ENCODE measurements around the gene SLC2A4RG. TPM values are rescaled to one million over a fixed set of nuclear protein-coding genes. Genes with fewer than 3 reads are reported as not detected.

The SLC2A4RG gene
- total RNA-seq, 4 donors from 2014 or later: 36.5 to 98.7 (median 59.9) TPM

- Histone ChIP-seq H3K27me3 (no peaks in the 10 kb centered on the region), H3K4me3 (no peak overlapping the region), H3K9me3 (no peaks in the 10 kb centered on the region), H3K4me1 (peaks cover 0 to 26% (median 19%) of the 10 kb centered on the region in 3 donors), H3K36me3 (peaks cover 0 to 53% of the 10 kb centered on the region in 2 donors), H3K27ac (no peak overlapping the region)
- 79% methylated on average over 8 of the region's 25 CpGs; no CpG with 5 or more reads in 1 of the 2 donors for WGBS, 2 donors (ENCODE audit: low coverage in 1 of 2)
- TF ChIP-seq POLR2A (IDR thresholded peaks at IDR 0.05) (no peak), CTCF (IDR thresholded peaks at IDR 0.05) (no peak), EP300 (IDR thresholded peaks at IDR 0.05) (no peak), POLR2AphosphoS5 (IDR thresholded peaks at IDR 0.05) (no peak)
- ATAC-seq: no peak
These were observed 5.2 kb upstream of the SLC2A4RG start for GRCh38 chr20:63734111-63734945.

GRCh38 chr20:63734946-63735858 is 4.4 kb upstream of the SLC2A4RG start:
- no peaks in the 10 kb centered on the region for H3K27me3 ChIP-seq
- H3K9me3 ChIP-seq: no peaks in the 10 kb centered on the region
- H3K4me1 ChIP-seq: peaks cover 0 to 27% (median 19%) of the 10 kb centered on the region in 3 donors
- no CpG with 5 or more reads among the region's 48 CpGs for WGBS, 2 donors (ENCODE audit: low coverage in 1 of 2)
- no peak for TF ChIP-seq EP300 (IDR thresholded peaks at IDR 0.05)
- TF ChIP-seq CTCF (IDR thresholded peaks at IDR 0.05): no peak
- no peak for TF ChIP-seq POLR2A (IDR thresholded peaks at IDR 0.05)
- TF ChIP-seq POLR2AphosphoS5 (IDR thresholded peaks at IDR 0.05): no peak
- no peak overlapping the region for H3K4me3 ChIP-seq
- no peak overlapping the region for H3K27ac ChIP-seq
- no peak for ATAC-seq
- H3K36me3 ChIP-seq: peaks cover 0 to 44% of the 10 kb centered on the region in 2 donors

- 89 to 100% methylated on average over 1 to 3 of the region's 31 CpGs for WGBS, 2 donors (ENCODE audit: low coverage in 1 of 2)
- Histone ChIP-seq H3K27me3 (no peaks in the 10 kb centered on the region), H3K4me3 (peak within 1 kb of the TSS in 1 of 2 donors; percentile 82), H3K36me3 (peaks cover 0 to 38% of the 10 kb centered on the region in 2 donors), H3K9me3 (no peaks in the 10 kb centered on the region), H3K27ac (peak within 1 kb of the TSS in 1 of 4 donors; percentile 14), H3K4me1 (peaks cover 0 to 36% (median 21%) of the 10 kb centered on the region in 3 donors)
- no peak for ATAC-seq
- TF ChIP-seq EP300 (IDR thresholded peaks at IDR 0.05) (no peak), CTCF (IDR thresholded peaks at IDR 0.05) (no peak), POLR2AphosphoS5 (IDR thresholded peaks at IDR 0.05) (no peak), POLR2A (IDR thresholded peaks at IDR 0.05) (no peak)
These were observed 3.5 kb upstream of the SLC2A4RG start, which contains the start of gene LIME1 for GRCh38 chr20:63735859-63736718. TSS of gene LIME1 (plus strand) at chr20:63736664. CDS start at chr20:63737550, 886 bp downstream.

GRCh38 chr20:63736893-63737694 is 2.5 kb upstream of the SLC2A4RG start:
- Histone ChIP-seq H3K4me1 (peaks cover 0 to 46% (median 31%) of the 10 kb centered on the region in 3 donors), H3K27me3 (no peaks in the 10 kb centered on the region), H3K4me3 (peak overlapping the region in 1 of 2 donors; percentile 82), H3K27ac (peak overlapping the region in 1 of 4 donors; percentile 14), H3K36me3 (peaks cover 0 to 47% of the 10 kb centered on the region in 2 donors), H3K9me3 (no peaks in the 10 kb centered on the region)
- TF ChIP-seq POLR2A (IDR thresholded peaks at IDR 0.05) (no peak), EP300 (IDR thresholded peaks at IDR 0.05) (no peak), POLR2AphosphoS5 (IDR thresholded peaks at IDR 0.05) (no peak), CTCF (IDR thresholded peaks at IDR 0.05) (no peak)
- no CpG with 5 or more reads among the region's 30 CpGs for WGBS, 2 donors (ENCODE audit: low coverage in 1 of 2)
- no peak for ATAC-seq
